WTC11 (cell line): ENCODE data around the gene CYP19A1.

ENCODE experiments used
- CREM ChIP-seq: sonication (generic); formaldehyde crosslinking; IDR thresholded peaks from 2 replicates; pipeline ENCODE4 v1.8.1; 2022; ENCODE audit warnings: mild to moderate bottlenecking, missing genetic modification reagents, moderate library complexity
- FOXJ3 ChIP-seq: sonication (generic); formaldehyde crosslinking; IDR thresholded peaks from 2 replicates; pipeline ENCODE4 v1.9.0; 2021; ENCODE audit warnings: missing genetic modification reagents, mild to moderate bottlenecking, borderline replicate concordance
- SMAD4 ChIP-seq: sonication (generic); formaldehyde crosslinking; IDR thresholded peaks from 2 replicates; pipeline ENCODE4 v1.8.0; 2022; ENCODE audit warnings: mild to moderate bottlenecking, missing genetic modification reagents
- TCF7 ChIP-seq: sonication (generic); formaldehyde crosslinking; IDR thresholded peaks from 2 replicates; pipeline ENCODE4 v1.8.0; 2022; ENCODE audit warnings: mild to moderate bottlenecking, low read depth, missing genetic modification reagents, moderate library complexity
- ZNF423 ChIP-seq: fragments of 250-450 bp; sonication (Bioruptor Pico); IDR thresholded peaks from 2 replicates; pipeline ENCODE4 v2.1.2; 2022; ENCODE audit warnings: mild to moderate bottlenecking, moderate library complexity
- TF ChIP-seq, protein P1 (sequence below): sonication (generic); formaldehyde crosslinking; conservative IDR thresholded peaks from 2 replicates; pipeline ENCODE4 v1.8.1; 2022; ENCODE audit warnings: mild to moderate bottlenecking, missing genetic modification reagents
- TF ChIP-seq, protein P2 (sequence below): sonication (generic); formaldehyde crosslinking; IDR thresholded peaks from 2 replicates; pipeline ENCODE4 v1.8.1; 2023; ENCODE audit warnings: mild to moderate bottlenecking, missing genetic modification reagents, moderate library complexity
- TF ChIP-seq, protein P3 (sequence below): fragments of 250-450 bp; sonication (Bioruptor Pico); IDR thresholded peaks from 2 replicates; pipeline ENCODE4 v2.1.2; 2022; ENCODE audit warnings: mild to moderate bottlenecking, moderate library complexity
- TF ChIP-seq, protein P4 (sequence below): fragments of 200-600 bp; IDR thresholded peaks from 2 replicates; pipeline ENCODE4 v1.8.0; 2022; ENCODE audit warnings: antibody characterized with exemption
- TF ChIP-seq, protein P5 (sequence below): sonication (generic); formaldehyde crosslinking; IDR thresholded peaks from 2 replicates; pipeline ENCODE4 v1.8.0; 2022; ENCODE audit warnings: missing genetic modification reagents

DNA sequence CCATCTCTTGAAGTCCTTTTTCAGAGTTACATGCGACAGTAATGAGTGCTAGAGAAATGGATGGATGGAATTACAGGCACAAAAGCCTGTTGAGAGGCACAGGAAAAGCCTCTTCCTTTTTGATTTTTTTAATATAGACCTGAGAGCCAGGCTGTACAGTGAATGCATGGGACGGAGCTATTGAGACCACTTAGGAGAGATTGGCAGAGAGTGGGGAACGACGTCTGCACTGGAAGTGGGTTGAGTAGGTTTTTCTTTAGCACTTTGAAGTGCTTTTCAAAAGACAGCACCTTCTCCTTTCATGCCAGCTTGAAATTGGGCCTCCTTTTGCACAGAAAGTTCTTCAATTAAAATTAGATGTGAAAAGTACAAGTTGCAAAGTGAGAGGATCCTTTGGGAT lies 40.0 kb upstream of the CYP19A1 start:
- TF ChIP-seq, protein P1, sequence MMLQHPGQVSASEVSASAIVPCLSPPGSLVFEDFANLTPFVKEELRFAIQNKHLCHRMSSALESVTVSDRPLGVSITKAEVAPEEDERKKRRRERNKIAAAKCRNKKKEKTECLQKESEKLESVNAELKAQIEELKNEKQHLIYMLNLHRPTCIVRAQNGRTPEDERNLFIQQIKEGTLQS (CRISPR knock-in tag) = no peak
- TF ChIP-seq, protein P2, sequence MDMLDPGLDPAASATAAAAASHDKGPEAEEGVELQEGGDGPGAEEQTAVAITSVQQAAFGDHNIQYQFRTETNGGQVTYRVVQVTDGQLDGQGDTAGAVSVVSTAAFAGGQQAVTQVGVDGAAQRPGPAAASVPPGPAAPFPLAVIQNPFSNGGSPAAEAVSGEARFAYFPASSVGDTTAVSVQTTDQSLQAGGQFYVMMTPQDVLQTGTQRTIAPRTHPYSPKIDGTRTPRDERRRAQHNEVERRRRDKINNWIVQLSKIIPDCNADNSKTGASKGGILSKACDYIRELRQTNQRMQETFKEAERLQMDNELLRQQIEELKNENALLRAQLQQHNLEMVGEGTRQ = no peak
- TF ChIP-seq, protein P3, sequence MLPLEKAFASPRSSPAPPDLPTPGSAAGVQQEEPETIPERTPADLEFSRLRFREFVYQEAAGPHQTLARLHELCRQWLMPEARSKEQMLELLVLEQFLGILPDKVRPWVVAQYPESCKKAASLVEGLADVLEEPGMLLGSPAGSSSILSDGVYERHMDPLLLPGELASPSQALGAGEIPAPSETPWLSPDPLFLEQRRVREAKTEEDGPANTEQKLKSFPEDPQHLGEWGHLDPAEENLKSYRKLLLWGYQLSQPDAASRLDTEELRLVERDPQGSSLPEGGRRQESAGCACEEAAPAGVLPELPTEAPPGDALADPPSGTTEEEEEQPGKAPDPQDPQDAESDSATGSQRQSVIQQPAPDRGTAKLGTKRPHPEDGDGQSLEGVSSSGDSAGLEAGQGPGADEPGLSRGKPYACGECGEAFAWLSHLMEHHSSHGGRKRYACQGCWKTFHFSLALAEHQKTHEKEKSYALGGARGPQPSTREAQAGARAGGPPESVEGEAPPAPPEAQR (CRISPR knock-in tag) = no peak
- TF ChIP-seq, protein P4, sequence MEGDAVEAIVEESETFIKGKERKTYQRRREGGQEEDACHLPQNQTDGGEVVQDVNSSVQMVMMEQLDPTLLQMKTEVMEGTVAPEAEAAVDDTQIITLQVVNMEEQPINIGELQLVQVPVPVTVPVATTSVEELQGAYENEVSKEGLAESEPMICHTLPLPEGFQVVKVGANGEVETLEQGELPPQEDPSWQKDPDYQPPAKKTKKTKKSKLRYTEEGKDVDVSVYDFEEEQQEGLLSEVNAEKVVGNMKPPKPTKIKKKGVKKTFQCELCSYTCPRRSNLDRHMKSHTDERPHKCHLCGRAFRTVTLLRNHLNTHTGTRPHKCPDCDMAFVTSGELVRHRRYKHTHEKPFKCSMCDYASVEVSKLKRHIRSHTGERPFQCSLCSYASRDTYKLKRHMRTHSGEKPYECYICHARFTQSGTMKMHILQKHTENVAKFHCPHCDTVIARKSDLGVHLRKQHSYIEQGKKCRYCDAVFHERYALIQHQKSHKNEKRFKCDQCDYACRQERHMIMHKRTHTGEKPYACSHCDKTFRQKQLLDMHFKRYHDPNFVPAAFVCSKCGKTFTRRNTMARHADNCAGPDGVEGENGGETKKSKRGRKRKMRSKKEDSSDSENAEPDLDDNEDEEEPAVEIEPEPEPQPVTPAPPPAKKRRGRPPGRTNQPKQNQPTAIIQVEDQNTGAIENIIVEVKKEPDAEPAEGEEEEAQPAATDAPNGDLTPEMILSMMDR = no peak
- TF ChIP-seq, protein P5, sequence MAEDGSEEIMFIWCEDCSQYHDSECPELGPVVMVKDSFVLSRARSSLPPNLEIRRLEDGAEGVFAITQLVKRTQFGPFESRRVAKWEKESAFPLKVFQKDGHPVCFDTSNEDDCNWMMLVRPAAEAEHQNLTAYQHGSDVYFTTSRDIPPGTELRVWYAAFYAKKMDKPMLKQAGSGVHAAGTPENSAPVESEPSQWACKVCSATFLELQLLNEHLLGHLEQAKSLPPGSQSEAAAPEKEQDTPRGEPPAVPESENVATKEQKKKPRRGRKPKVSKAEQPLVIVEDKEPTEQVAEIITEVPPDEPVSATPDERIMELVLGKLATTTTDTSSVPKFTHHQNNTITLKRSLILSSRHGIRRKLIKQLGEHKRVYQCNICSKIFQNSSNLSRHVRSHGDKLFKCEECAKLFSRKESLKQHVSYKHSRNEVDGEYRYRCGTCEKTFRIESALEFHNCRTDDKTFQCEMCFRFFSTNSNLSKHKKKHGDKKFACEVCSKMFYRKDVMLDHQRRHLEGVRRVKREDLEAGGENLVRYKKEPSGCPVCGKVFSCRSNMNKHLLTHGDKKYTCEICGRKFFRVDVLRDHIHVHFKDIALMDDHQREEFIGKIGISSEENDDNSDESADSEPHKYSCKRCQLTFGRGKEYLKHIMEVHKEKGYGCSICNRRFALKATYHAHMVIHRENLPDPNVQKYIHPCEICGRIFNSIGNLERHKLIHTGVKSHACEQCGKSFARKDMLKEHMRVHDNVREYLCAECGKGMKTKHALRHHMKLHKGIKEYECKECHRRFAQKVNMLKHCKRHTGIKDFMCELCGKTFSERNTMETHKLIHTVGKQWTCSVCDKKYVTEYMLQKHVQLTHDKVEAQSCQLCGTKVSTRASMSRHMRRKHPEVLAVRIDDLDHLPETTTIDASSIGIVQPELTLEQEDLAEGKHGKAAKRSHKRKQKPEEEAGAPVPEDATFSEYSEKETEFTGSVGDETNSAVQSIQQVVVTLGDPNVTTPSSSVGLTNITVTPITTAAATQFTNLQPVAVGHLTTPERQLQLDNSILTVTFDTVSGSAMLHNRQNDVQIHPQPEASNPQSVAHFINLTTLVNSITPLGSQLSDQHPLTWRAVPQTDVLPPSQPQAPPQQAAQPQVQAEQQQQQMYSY (CRISPR knock-in tag) = no peak
- TF ChIP-seq CREM (CRISPR knock-in tag) = no peak
- TF ChIP-seq FOXJ3 (CRISPR knock-in tag) = no peak
- no peak for TF ChIP-seq ZNF423 (CRISPR knock-in tag)
- TF ChIP-seq SMAD4 (CRISPR knock-in tag) = no peak
- TF ChIP-seq TCF7 (CRISPR knock-in tag) = no peak
